ENCODE results near the gene CHST14. TPM values are rescaled to one million over a fixed set of nuclear protein-coding genes. Genes with fewer than 3 reads are reported as not detected.

The CHST14 gene, protein sequence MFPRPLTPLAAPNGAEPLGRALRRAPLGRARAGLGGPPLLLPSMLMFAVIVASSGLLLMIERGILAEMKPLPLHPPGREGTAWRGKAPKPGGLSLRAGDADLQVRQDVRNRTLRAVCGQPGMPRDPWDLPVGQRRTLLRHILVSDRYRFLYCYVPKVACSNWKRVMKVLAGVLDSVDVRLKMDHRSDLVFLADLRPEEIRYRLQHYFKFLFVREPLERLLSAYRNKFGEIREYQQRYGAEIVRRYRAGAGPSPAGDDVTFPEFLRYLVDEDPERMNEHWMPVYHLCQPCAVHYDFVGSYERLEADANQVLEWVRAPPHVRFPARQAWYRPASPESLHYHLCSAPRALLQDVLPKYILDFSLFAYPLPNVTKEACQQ
- total RNA-seq = 5.5 TPM

DNA sequence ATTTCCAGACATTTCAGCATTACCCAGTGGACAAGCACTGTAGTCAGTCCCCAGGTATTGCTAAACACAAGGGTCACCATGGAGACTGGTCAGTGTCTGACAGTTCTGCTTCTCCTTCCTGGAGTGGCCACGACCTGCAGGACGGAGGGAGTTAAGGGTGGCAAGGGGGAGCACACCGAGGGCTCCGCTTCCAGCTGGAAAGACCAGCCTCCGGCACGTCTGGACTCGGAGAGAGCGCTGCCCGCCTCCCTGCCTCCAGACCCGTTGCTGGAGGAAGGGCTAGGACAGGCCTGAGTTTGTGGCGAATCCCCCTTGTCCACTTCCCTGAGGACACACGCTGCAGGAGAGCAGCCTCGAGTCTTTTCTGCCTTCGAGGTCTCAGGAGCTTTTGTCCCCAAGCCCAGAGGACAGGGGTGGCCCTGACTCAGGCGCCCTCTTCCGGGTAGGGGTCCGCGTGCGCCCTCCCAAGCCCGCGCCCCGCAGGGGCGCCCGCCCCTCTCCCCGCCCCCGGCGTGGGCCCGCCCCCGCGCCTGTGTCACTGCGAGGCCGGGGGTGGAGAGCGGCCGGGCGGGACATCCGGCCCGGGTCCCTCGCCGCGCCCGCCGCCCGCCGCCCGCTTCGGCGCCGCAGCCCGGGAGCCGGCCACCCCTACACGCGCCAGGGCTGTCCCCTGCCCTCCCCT is at the start of gene CHST14:
Gene CHST14 (plus strand): TSS at position 562 of the 682 bp plus-strand sequence. CDS start 230 bp downstream, outside the sequence.
- peak; percentile 54 for DNase-seq

DNA sequence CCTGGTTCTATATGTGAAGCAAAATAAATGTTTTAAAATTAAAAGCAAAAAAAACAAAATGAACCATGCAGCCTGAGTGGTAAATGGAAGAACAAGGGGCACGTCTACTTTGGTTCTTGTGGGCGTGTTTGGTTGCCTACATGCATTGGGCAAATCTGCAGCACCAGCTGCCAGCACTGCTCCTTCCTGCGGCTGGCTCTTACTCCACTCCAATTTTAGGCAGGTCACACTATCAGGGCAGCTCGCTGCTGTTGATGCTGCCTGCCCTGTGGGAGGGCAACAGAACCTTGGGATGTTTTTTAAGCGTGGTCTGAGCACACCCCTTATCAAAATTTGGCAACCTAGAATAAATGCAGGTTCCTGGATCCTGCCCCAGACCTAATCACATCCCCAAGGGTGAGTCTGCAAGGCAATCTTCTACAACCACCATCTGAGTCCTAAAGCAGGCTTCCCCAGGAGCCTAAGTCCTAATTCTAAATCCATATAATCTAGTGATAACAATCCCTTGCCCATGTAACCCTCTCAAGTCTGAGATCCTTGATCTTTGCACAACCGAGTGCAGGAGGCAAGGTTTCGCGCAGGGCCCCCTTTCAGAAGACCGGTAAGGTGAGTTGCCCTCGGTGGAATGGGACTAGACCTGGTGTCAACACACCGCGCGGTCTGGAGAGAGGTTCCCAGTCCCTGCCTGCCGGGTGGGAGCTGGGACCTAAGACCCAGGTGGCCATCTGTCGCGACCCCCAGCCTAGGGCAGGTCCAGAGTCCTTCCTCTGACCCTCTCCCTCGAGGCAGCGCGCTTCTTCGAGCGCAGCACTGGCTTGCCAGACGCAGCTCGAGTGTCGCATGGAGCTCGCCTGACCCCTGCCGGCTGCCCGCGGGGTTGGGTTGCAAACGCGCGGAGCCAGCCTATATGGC is 49.3 kb upstream of the CHST14 start:
- DNase-seq = peak; percentile 56

DNA sequence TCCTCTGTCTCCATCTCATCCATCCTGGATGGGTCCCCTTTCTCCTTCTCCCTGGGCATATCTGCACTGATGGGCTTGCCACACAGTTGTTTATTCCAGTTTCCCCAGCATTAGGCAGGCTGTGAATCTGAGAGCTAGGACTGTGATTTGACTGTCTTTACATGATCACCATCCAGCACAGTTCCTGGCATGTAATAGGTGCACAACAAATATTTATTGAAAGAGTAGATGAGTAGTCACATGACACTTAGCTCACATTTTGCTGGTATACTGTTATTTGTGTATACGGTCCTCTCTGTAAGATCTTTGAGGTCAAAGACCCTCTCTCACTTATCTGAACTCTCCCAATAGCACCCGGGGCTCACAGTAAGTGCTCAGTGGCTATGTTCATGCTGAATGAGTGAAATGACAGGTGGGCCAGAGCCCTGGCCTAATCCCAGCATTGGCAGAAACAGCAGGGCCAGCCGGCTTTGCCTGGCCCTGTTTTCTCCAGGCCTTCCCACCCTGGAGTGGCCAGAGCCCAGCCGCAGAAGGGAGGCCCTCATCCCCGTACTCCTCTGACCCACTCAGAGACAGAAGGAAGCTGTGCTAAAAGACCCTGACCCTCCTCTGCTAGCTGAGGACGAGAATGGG is 46.2 kb upstream of the CHST14 start:
- no peak for DNase-seq

DNA sequence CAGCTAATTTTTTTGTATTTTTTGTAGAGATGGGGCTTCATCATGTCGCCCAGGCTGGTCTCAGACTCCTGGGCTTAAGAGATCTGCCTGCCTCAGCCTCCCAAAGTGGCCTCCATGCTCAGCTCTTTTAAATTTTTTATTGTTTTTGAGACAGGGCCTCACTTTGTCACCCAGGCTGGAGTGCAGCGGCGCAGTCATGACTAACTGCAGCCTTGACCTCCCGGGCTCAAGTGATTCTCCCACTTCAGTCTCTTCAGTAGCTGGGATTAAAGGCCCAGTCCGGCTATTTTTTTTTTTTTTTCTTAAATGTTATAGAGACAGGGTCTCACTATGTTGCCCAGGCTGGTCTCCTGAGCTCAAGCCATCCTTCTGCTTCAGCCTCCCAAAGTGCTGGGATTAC is 45.1 kb upstream of the CHST14 start:
- DNase-seq = no peak

DNA sequence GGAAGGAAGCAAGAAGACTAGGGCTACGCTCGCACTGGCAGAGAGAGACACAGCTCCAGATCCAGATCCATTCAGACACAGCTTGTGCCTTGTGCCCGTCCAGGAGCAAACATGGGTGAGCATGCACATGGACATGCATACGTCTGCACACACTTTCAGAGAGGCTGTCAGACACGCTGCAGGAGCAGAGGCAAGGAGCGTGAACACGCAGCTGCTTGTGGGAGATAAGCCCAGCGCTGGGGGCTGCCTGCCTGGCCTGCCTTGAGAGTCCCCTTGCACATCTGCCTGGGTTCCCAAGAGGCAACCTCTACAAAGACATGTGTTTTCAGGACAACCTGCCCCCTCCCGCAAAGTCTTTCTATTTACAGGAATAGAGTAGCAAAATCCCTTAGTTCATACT is 43.6 kb upstream of the CHST14 start:
- DNase-seq = no peak

DNA sequence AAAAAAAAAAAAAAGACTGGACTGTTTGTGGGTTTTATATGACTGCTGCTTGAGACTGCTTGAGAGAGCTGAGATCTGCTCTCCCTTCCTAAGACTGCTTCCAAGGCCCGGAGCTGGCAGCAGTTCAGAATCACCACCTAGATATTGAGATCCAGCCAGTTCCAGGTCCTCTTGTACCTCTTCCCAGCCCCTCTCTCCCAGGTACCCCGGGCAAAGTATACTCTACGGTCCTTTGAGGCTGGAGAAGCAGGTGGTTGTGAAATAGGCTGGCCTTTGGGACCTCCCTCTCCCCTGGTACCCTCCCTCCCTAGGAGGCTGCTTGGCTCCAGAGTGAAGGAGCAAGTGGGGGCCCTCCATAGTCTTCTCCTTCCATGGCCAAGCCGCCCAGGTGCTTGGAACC is 42.6 kb upstream of the CHST14 start:
- no peak for DNase-seq

DNA sequence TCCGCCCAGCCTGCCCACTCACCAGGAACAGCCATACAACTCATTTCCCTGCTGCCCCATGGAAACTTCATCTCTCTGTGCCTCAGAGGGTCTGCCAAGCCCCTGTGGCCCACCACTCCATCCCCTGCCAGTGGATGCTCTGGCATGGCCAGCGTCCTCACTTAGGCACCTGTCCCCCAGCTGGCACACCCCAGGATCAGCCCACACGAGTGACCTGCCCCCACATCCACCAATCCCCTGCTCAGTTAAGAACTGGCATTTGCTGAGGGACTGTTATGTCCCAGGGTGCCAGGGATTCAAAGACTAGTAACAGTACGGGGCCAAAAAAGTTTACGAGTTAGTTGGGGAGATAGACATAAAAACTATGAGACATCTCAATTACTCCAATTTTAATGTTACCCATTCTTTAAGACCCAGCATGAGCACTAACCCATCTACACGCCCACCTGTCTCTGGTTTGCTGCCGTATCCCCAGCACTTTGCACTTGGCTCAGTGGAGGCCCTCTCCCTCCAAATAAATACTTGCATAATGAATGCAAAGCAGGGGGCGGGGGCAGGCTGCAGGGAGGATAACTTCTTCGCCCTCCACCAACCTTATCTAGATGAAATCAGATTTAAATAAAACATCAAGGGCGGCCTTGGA is 41.6 kb upstream of the CHST14 start:
- no peak for DNase-seq

DNA sequence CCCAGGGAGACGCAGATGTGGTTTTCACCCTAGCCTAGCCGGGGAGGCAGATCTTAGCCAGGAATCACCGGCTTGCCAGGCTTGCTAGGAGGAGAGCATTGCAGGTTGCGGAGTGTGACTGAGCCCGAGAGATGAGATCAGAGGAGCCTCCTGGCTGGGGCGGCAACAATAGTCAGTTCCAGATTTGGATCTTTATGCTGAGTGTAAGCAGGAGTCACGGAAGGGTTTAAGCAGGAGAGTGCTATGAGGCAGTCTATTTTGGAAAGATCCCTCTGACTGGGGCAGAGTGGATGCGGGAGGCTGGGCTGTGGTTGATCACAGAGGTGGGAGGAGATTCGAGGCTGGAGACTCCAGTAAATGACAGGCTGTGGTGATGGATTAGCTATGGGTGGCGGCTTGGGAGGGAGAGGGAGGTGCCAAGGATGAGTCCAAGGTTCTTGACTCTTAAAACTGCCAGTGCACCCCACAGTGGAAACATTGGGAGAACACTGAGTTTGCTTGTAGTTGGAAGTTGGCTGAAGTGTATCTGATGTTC is 40.4 kb upstream of the CHST14 start:
- no peak for DNase-seq

DNA sequence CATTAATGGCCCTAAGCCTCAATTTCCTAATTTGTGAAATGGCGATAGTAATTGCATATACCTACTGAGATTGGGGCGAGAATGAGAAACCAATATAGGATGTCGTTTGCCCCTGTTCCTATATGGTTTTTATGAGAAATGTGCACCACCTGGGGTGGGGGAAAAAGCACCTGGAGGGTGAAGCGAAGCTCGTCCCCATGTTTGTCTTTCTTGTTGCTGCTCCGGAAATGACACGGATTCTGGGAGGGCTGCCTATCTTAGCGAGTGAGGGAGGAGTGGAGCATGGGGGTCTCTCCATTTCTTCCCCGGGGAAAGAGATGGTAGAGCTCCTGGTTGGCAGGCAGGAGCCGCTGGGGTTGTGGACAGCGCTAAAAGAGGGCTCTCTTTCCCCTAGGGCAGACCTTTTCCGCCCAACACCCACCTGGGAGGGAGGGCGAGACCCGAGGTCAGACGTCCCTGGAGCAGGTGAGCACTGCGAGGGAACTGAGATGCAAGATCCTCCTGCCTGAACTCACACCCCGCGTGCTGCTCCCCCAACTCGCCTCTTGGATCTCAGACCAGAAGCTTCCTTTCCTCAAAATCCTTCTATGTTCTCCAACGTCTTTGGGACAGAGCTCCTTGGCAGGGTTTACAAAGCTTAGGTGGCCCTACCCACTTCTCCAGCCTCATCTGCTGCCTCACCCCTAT is 35.6 kb upstream of the CHST14 start:
- DNase-seq = no peak

DNA sequence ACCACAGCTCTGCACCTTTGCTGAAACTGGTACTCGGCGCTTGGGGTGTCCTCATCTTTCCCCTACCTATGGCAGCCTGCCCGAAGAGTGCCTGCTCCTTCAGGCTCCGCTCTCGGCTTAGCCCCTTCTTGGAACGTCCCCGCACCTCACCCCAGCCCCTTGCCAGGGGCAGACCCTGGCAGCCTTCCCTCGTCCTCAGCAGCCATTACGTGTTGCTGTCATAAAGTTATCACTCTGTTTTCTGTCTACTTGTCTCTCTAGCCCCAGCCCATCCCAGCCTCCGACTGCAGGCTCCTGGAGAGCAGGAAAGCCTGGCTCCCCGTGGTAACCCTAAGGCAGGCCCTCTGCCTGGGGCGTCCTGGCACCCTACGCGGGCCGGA is 35.1 kb upstream of the CHST14 start:
- no peak for DNase-seq

DNA sequence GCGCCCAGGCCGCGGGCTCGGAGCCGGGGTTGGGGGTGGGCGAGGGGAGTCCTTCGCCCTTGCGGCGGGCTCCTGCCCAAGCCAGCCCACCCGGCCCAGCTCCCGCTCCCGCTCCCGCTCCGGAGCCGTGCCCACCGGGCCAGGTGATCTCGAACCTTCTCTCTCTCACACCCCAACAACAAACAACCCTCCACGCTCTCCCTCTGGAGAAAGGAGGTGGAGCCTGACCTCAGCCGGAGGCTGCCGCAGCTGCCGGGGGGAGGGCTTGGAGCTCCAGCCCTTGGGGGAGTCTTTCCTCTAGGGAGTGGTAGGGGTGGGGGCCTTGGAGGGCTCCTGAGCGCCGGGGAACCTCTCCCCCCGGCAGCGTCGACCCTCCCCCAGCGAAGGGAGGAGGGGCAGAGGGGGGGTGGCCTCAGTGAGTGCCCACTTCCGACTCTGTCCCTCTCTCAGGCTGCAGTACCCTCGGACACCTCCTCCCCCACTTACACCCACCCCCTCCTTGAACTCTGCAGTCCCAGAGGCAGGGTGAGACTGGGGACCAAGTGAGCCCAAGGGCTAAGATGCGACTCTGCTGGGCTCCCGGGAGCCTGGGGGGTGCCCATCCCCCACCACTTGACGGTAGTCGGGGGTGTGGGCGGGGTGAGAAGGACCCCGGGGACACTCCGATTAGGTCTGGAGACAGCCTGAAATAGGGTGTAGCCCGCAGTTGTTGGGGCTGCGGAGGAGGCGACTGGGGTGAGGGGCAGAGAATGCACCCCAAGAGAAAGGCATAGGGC is 34.5 kb upstream of the CHST14 start:
- DNase-seq = no peak

DNA sequence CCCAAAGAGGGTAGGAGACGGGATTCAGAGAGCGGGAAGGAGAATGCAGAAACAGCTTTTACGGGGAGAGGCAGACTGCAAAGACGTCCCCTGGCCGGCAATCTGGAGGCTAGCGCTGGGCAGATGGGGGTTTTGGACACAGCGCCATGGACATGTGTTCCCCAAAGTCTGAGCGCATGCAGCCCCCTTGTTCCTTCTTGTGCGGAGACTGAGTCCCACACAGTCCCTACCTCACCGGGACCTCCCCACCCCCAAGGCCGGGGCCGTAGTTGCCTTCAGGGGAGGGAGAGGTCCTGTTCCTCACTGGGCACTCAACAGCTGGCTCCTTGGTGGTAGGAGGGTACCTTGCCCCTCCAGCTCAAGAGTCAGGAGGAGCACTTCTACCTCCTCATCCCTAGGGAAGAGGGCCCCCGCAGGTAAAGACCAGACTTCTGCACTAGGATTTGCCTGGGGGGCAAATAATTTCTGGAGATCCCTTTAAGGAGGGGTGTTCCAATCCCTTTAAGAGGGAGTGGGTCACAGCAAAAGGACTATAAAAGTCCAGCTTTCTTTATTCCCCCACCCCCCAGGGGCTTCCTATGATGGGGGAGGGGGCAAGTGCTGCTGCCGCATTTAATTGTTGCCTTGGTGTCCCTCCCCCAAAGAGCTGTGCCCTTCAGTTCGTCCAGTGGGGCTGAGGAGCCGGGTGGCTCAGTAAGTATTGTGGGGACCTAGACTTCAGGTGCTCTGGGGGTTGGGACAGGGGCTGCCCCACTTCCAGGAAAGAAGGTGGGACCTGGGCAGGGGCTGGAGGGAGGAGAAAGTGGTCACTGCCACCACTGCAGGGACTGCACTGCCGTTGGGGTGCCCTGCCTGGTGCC is 33.7 kb upstream of the CHST14 start:
- DNase-seq = no peak

DNA sequence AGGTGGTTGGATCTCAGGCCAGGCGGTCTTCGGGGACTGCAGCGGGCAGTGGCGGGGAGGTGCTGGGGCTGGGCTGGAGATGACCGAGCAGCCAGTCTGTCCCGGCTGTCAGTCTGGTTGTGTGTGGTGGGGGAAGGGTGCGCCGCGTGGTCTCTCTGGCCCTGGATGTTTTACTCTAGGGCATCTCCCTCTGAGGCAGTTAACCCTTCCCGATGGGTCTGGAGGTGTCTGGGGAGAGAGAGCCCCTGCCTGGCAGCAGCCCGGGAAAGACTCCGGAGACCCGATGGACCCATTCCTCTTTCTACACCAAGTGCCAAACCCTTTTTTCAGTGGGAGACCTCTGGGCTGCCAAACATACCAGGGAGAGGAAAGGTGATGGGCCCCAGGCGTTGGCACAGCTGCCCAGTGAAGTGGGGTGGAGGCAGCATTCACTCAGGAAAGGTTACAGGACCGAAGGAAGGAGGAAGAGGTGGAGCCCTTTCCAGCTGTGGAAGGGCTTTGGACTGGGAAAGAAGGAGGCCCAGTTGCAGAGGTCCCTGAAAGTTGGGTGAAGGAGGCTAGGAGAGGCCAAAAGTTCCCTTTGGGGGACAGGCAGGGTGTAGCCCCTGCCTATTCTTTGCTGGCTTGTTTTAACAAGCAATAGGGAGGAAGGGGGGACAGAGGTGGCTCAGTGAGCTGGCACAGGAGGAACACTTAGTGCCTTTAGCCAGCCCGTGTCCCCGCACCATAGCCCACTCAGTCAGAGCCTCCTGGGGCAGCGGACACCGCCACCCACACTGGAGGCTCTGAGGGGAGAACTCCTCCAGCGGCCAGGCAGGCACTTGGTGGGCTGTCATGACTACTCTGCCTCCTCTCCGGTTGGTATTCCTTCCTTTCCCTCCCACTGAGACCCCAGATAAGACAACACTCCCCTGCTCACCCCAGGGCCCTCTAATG is 32.8 kb upstream of the CHST14 start:
- DNase-seq = no peak

DNA sequence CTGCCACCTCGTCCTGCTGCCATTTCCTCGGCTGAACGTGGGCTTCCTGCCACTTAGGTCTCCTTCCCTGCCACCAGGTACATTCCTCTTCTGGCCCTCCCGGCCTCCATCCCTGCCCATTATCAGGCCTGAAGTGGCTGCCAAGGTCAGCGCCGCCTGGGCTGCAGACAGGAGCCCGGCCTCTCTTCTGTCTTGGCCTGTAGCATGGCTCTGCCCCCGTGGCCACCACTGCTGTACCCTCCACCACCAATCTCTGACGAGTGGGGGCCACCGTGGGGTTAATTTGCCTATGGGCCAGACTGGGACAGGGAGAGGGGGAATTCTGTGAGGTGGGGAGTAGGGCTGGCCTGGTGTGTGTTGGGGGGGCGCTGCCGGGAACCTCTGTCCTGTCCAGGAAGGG is 32.1 kb upstream of the CHST14 start:
- DNase-seq = no peak

DNA sequence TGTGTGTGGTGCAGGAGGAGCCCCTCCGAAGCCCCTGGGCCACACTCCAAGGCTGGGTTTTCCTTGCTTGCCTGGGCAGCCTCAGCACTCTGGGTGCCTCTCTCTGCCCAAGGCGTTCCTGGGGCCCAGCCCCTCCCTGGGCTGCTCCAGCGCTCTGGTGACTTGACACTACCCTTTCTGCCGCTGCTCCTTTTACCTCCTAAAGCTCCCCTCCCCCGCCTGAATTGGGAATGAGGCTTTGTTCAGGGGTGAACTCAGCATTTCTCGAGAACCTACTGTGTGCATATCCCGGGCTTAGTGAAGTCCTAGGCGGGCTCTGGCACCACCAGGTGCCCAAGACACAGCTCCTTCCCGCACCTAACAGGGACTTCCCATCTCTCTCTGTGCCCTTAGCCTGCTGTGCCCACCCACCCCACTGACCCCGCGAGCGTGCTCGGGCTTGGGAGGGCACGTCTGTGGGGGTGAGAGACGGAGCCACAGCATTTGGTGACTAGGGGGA is 31.3 kb upstream of the CHST14 start:
- no peak for DNase-seq

DNA sequence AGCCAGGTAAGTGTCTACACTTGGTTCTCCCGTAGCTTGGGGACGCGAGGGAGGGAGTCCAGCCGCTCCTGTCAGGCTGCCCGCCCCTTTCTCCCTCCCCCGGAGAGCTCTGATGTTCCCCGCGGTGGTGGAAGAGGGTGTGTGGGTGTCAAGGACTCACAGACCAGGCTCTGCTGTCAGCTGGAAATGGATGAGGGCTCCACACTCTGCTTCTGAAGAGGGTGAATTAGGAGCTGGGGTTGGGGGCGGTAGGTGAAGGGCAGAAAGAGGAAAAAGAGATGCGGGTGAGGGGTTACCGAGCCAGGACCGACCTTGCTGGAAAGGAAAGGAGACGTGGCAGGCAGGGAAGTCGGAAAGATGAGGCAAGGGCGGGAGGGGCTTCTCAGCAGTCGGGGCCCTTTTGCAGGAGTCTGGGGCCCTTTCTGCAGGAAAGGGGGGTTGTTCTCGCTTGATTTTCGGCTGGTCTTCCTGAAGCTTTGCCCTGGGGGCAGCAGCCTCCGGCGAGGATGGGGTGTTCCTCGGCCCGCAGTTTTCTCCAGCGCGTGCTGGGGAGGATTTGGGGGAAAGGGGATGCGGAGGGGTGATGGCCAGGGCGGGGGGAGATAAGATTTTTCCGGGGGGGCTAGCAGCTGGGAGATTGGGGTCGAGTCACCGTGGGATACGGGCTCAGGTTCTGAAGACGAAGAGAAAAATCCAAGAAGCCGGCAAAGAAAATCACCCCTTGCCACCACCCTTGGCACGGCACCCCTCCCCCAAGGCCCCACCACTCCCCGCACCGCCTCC is 30.6 kb upstream of the CHST14 start:
- DNase-seq = no peak
